Measurements from ENCODE around the gene PRELID3B. TPM values are rescaled to one million over a fixed set of nuclear protein-coding genes. Genes with fewer than 3 reads are reported as not detected.
A peak's percentile ranks its signal among the peaks of the same experiment; 100 is the strongest.

The PRELID3B gene
- total RNA-seq, 2 donors from 2014 or later, result 82.8 to 89.0 TPM

DNA sequence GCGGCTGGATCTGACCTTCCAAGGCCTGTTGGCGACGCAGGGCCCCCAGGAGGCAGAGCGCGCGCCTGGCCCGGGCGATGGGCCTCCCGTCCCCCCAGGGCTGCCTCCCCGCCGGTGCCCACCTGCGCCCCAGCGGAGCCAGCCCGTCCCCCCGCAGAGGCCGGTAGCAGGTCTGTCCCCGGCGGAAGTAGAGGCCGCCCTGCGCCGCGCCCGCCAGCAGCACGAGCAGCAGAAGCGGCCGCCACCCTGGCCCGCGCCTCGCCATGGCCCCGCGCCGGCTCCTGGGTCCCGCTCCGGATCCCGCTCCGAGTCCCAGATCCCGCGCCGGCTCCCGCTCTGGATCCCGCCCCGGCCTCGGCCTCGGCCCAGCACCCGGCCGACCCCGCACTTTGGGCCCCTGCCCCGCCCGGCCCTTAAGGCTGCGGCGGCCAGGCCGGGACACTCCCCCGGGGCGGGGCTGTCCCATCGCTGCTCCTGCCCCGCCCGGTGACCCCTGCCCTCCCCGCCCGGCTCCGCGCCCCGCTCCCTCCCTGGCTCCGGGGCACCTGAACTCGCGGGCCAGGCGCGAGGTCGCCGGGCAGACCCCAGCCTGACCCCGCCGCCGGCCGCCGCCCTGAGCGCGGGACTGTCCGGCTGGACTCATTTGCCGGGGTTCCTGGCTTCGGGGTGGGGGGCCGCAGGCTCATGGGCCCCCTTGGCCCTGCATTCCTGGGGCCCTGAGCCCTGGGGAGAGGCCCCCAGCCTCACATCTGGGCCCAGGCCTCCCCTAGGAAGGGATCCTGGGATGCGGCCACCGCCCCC is 35.5 kb downstream of the PRELID3B start, which contains the start of gene CTSZ:
CTSZ (minus strand) TSS at position 391 of the 801 bp plus-strand sequence; CDS start at position 265, 126 bp downstream.
- ATAC-seq (peak; percentile 86 to 91), DNase-seq (ENCODE audit: low spot score) (no peak)
- Mint-ChIP-seq H3K27me3 (no peaks in the 10 kb centered on the region), H3K36me3 (no peaks in the 10 kb centered on the region), H3K4me3 (peak within 1 kb of the TSS; percentile 79), H3K4me1 (ENCODE audit: low read depth in 2 of 2) (peaks cover 35 to 40% of the 10 kb centered on the region in 2 donors), H3K9me3 (no peaks in the 10 kb centered on the region), H3K27ac (peak within 1 kb of the TSS; percentile 74 to 86)

DNA sequence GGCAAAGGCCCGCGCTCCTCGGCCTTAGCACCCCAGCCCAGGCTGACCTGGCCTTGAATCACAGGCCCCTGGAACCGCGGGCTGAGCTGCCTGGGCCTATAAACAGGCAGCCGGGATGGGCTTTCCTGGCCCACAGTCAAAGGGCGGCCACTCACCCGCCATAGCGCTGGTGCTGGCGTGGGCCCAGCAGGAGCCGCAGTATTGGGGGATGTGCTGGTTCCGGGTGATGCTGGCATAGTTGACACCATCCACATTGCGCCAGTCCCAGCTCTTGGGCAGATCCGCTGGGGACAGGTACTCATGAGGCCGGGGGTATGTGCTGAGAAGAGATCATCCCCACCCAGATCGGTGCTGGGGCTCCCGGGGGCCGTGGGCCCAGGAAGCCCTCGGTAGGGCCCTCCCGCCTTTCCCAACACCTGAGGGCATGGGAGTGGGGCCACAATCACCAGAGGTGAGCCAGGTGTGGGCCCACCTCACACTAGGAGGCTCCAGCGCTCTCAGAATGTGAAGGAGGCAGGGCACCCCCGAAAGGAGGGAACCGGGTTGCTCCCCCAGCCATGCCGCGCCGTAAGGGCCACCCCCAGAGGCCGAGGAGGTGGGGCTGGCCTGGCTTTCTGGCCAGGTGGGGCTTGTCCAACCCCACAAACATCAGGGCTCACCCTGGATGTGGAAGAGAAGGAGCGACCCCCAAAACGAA is 36.3 kb downstream of the PRELID3B start:
- Mint-ChIP-seq H3K4me1 (ENCODE audit: low read depth in 2 of 2) (peaks cover 33 to 35% of the 10 kb centered on the region in 2 donors), H3K27ac (peak overlapping the region; percentile 62 to 86), H3K36me3 (no peaks in the 10 kb centered on the region), H3K9me3 (no peaks in the 10 kb centered on the region), H3K27me3 (no peaks in the 10 kb centered on the region), H3K4me3 (peak overlapping the region; percentile 79)
- ATAC-seq, result no peak
- no peak for DNase-seq (ENCODE audit: low spot score)

DNA sequence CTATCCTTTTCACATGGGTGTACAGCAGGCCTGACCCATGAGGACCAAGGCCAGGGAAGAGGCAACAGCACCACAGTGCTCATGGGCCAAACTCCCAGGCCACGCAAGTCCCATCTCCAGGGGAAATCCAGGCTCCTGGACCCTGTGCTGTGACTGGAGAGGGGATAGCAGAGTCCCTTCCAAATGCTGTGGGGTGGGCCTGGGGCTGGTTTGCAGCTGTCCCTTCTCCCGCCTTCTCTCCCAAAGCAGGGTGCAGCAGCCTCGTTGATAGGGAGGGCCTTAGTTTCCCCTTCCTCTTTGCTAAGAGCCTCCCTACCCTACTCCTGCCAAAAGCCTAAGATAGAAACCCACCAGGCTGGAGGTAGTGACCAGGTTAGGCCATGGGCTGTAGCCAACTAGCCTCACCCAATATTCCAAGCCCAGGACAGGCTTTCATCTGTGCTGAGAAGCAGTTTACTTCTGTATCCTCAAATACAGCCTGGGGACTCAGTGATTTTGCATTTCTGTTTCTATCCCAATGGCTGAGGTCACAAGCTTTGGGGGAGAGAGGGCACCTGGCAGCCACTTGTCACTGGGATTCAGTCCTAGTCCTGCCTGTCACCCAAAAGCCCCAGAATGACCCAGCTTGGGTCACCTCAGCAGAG is 36.9 kb downstream of the PRELID3B start:
- DNase-seq (ENCODE audit: low spot score) (no peak), ATAC-seq (no peak)
- peaks cover 30 to 33% of the 10 kb centered on the region in 2 donors for H3K4me1 Mint-ChIP-seq (ENCODE audit: low read depth in 2 of 2)
- no peaks in the 10 kb centered on the region for H3K27me3 Mint-ChIP-seq
- no peaks in the 10 kb centered on the region for H3K36me3 Mint-ChIP-seq
- H3K27ac Mint-ChIP-seq, result peak overlapping the region; percentile 62 to 86
- peak overlapping the region; percentile 79 for H3K4me3 Mint-ChIP-seq
- H3K9me3 Mint-ChIP-seq, result no peaks in the 10 kb centered on the region

DNA sequence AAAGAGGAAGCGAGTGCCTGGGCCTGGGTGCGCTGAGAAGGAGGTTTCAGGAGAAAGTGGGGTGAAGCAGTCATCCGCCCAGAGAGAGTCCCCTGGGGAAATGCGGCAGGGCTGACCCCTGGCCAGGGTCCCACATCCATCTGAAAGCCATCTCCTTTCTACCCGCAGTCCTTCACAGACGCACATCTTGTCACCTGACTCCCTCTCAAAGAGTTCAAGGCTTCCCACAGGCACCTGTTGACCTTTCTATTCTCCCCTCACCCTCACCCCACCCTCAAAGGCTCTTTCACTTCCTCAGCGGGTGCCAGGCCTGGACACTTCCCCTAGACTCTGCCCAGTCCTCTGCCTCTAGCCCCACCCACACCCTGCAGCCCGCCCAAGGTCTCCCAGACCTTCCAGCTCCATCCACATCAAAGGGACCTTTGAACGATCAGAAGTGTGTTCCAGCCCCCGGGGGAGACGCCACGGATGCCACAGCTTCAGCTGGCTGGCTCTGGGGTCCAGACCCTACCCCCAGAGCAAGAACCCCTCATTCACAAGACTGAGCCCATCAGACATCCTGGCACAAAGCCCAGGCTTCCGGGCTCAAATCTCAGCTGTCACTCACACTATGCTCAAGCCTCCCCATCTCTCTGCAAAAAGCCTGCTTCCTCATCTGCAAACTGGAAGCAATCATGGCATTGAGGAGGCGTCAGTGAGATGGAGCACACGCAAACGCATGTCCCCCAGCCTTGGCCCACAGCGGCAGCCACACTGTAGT is 37.6 kb downstream of the PRELID3B start:
- Mint-ChIP-seq H3K9me3 (no peaks in the 10 kb centered on the region), H3K36me3 (no peaks in the 10 kb centered on the region)
- ATAC-seq, result peak; percentile 43 to 46

DNA sequence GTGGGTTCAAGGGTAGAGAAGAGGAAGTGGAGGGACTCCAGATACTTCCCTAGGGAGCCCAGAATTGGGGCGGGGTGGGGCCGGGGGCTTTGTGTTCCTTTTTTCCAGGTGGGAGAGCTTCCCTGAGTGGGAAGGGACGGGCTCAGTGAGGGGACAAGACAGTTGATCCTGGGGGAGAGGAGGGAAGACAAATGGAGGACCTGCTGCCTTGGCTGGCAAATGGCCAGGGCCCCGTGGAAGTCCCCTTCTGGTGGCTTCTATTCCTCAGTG is 38.2 kb downstream of the PRELID3B start:
- Mint-ChIP-seq H3K4me3 (peak overlapping the region; percentile 79), H3K9me3 (no peaks in the 10 kb centered on the region), H3K36me3 (no peaks in the 10 kb centered on the region), H3K27me3 (no peaks in the 10 kb centered on the region), H3K4me1 (ENCODE audit: low read depth in 2 of 2) (peaks cover 30 to 33% of the 10 kb centered on the region in 2 donors), H3K27ac (peak overlapping the region; percentile 50 to 86)
- DNase-seq (ENCODE audit: low spot score) (no peak), ATAC-seq (no peak)

More for the DNA sequence above, 37.6 kb downstream of the PRELID3B start:
- no peaks in the 10 kb centered on the region for H3K27me3 Mint-ChIP-seq
- peak overlapping the region; percentile 79 for H3K4me3 Mint-ChIP-seq
- no peak for DNase-seq (ENCODE audit: low spot score)
- peak overlapping the region; percentile 62 to 86 for H3K27ac Mint-ChIP-seq
- H3K4me1 Mint-ChIP-seq (ENCODE audit: low read depth in 2 of 2), result peaks cover 30 to 33% of the 10 kb centered on the region in 2 donors

DNA sequence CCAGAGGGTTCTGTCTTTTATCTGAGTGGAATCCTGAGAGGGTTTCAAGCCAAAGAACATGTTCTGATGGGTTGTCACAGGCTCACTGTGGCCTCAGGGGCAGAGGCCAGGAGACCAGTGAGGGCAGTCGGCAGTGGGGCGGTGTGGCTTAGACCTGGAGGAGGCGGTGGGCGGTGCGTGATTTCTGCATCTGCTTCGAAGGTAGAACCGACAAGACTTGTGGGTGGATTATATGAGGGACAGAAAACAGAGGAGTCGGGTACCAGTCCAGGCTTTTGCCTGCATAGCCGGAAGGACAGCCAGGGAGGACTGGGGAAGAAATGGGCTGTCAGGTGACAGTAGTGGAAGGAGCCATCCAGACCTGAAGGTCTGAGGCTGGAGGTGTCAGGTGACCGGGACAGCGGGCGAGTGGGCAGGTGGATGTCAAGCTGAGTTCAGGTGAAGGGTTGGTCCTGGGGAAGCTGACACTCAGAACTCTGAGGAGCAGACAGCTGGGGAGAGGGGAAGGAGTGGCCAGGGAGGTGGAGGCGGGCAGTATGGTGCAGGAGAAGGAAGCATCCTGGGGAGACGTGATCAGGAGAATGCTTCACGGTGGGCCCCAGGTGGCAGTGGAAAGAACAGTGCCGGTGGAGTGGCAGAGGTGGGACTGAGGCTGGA is 38.6 kb downstream of the PRELID3B start:
- no peaks in the 10 kb centered on the region for H3K9me3 Mint-ChIP-seq
- peak overlapping the region; percentile 50 to 86 for H3K27ac Mint-ChIP-seq

DNA sequence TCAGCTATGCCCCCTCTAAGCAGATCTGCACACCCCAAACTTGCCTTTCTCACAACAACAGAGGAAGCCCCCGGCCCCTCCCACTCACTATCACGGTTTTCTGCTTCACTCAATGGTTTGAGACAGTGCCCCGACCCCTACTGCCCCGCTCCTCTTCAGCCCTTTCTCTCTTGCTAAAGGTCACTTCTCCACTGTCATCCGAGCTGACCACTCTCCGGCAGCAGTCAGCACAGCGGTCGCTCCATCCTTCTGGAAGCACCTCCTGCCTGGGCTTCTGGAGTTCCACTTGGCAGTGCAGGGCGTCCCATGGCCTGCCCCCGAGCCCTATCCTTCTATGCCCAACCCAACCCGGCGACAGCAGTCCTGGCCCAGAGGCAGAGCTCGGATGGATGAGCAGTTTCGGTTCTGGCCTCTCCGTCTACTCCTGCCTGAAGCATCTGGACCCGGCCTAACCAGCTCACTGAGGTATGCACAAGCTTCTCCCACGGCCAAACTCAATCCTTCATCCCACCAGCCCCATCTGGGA is 39.6 kb downstream of the PRELID3B start:
- no peak overlapping the region for H3K4me3 Mint-ChIP-seq
- H3K4me1 Mint-ChIP-seq (ENCODE audit: low read depth in 2 of 2), result peaks cover 30 to 33% of the 10 kb centered on the region in 2 donors
- no peak for DNase-seq (ENCODE audit: low spot score)
- H3K9me3 Mint-ChIP-seq, result no peaks in the 10 kb centered on the region
- H3K27me3 Mint-ChIP-seq, result no peaks in the 10 kb centered on the region
- ATAC-seq, result no peak
- no peak overlapping the region for H3K27ac Mint-ChIP-seq
- H3K36me3 Mint-ChIP-seq, result no peaks in the 10 kb centered on the region

More for the DNA sequence above, 38.6 kb downstream of the PRELID3B start:
- ATAC-seq (no peak), DNase-seq (ENCODE audit: low spot score) (no peak)
- Mint-ChIP-seq H3K27me3 (no peaks in the 10 kb centered on the region), H3K4me1 (ENCODE audit: low read depth in 2 of 2) (peaks cover 30 to 33% of the 10 kb centered on the region in 2 donors), H3K36me3 (no peaks in the 10 kb centered on the region), H3K4me3 (peak overlapping the region; percentile 64)

DNA sequence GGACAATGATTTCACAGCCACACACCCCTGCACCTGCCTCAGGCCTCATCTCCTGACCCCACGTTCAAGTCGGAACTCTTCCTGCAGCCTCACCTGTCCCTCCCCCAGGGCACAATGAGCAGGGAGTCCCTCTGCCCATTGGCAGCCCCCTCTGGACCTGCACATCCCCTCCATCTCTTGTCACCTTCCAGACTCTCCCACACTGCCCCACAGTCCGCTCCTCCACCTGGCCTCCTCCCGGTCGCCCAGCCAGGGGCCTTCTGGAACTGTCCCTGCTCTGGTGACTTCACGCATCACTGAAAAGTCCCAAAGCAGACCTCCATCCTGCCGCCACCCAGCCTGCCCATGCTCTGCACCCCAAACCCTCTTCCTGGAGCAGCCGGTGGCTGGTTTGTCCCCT is 40.2 kb downstream of the PRELID3B start:
- no peak for ATAC-seq
- no peak for DNase-seq (ENCODE audit: low spot score)
- Mint-ChIP-seq H3K4me3 (no peak overlapping the region), H3K4me1 (ENCODE audit: low read depth in 2 of 2) (peaks cover 28 to 33% of the 10 kb centered on the region in 2 donors), H3K27ac (no peak overlapping the region), H3K27me3 (no peaks in the 10 kb centered on the region), H3K9me3 (no peaks in the 10 kb centered on the region), H3K36me3 (no peaks in the 10 kb centered on the region)

DNA sequence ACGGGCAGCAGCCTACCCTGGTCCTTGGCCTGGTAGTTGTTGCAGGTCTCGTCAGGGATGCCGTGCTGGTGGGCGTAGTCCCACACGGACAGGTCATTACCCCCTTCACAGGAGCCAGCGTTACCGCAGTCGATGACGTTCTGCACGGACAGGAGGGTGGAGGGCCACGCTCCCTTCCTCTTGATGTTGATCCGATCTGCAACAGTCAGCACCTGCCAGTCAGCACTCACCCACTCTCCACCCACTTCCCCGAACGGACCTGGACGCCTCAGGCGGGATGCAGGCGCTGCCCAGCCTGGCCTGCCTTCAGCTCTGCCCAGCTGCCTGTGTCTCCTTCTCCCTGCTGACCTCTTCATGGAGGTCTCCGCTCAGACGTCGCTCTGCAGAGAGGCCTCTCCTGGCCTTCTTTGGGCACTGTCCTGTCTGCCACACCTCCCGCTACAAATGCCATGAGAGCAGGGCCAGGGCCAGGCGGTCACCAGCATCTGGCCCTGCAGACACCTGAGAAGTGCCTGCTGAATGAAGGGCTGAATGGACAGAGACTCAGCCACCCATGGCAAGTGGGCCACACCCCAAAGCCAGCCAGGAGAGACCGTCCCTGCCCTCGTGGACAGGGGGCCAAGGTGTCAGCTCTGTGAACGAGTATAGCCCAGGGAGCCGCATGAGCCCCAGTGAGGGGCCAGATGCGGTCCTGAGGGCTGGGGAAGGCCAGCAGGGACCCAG is 41.0 kb downstream of the PRELID3B start:
- DNase-seq (ENCODE audit: low spot score), result no peak
- Mint-ChIP-seq H3K4me3 (no peak overlapping the region), H3K4me1 (ENCODE audit: low read depth in 2 of 2) (peaks cover 28 to 33% of the 10 kb centered on the region in 2 donors), H3K9me3 (no peaks in the 10 kb centered on the region), H3K27ac (no peak overlapping the region), H3K27me3 (no peaks in the 10 kb centered on the region), H3K36me3 (no peaks in the 10 kb centered on the region)
- no peak for ATAC-seq

DNA sequence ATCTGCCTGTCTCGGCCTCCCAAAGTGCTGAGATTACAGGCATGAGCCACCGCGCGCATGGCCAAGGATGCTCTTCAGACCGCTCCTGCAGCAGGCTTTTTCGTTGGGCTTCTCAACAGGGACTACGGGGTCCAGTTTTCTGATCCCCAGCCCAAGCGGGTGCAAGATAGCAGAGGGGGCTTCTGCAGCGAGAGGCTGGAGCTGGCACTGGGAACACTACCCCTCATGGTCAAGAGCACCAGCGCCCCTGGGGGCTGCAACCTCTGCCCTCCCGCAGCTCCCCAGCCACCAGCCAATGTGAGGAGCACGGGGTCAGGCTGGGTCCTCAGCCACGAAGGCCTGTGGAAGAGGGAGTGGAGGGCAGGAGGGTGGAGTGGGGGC is 41.5 kb downstream of the PRELID3B start:
- Mint-ChIP-seq H3K36me3 (peaks cover 1% of the 10 kb centered on the region), H3K27me3 (no peaks in the 10 kb centered on the region), H3K4me1 (ENCODE audit: low read depth in 2 of 2) (peaks cover 26 to 32% of the 10 kb centered on the region in 2 donors), H3K27ac (no peak overlapping the region), H3K9me3 (no peaks in the 10 kb centered on the region), H3K4me3 (no peak overlapping the region)
- ATAC-seq (no peak), DNase-seq (ENCODE audit: low spot score) (no peak)

DNA sequence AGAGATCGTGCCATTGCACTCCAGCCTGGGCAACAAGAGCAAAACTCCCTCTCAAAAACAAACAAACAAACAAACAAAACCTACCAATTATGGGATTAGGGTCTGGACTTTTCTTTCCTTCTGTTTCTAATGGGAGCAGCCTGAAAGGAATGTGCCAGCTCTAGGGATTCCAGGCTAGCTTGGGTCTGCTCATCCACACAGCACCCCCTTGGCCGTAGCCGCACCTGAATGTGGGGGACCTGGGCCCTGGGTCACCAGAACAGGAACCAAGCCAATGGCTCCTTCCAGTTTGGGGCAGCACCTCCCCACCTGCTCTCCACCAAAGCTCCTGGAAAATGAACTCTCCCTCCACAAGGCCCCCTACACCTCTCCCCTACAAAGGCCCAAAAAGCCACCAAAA is 42.3 kb downstream of the PRELID3B start:
- DNase-seq (ENCODE audit: low spot score), result no peak
- Mint-ChIP-seq H3K36me3 (peaks cover 9% of the 10 kb centered on the region), H3K27me3 (no peaks in the 10 kb centered on the region), H3K9me3 (no peaks in the 10 kb centered on the region), H3K4me1 (ENCODE audit: low read depth in 2 of 2) (peaks cover 23 to 24% of the 10 kb centered on the region in 2 donors), H3K4me3 (no peak overlapping the region), H3K27ac (no peak overlapping the region)
- no peak for ATAC-seq

DNA sequence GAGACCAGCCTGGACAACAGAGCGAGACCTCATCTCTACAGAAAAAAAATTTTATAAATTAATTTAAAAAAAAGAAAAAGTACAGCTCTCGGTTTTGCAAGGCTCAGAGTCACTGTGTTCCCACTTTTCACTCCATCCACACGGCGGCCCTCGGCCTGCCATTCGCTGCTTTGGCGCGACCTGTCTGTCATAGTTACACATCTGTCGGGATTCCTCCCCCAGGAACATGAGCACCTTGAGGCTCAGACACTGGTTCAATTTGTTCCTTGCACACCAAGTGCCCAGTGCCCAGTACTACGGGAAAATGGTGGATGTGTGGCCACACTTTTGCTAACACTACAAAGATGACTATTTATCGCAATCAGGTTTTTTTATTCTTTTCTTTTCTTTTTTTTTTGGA is 43.9 kb downstream of the PRELID3B start:
- Mint-ChIP-seq H3K27me3 (no peaks in the 10 kb centered on the region), H3K36me3 (peaks cover 11% of the 10 kb centered on the region), H3K27ac (no peak overlapping the region), H3K9me3 (no peaks in the 10 kb centered on the region), H3K4me3 (no peak overlapping the region), H3K4me1 (ENCODE audit: low read depth in 2 of 2) (peaks cover 7 to 9% of the 10 kb centered on the region in 2 donors)
- ATAC-seq, result no peak
- no peak for DNase-seq (ENCODE audit: low spot score)
